ENCODE measurements around the gene TMEM91.

DNA sequence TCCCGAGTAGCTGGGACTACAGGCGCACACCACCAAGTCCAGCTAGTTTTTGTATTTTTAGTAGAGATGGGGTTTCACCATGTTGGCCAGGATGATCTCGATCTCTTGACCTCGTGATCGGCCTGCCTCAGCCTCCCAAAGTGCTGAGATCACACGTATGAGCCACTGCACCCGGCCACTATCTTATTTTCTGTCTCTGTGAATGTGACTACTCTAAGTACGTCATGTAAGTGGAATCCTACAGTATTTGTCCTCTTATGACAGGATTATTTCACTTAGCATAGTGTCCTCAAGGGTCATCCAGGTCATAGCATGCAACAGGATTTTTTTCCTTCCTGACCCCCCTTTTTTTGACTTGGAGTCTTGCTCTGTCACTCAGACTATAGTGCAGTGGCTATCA is 4.8 kb upstream of the TMEM91 start:
- TF ChIP-seq, protein P1, sequence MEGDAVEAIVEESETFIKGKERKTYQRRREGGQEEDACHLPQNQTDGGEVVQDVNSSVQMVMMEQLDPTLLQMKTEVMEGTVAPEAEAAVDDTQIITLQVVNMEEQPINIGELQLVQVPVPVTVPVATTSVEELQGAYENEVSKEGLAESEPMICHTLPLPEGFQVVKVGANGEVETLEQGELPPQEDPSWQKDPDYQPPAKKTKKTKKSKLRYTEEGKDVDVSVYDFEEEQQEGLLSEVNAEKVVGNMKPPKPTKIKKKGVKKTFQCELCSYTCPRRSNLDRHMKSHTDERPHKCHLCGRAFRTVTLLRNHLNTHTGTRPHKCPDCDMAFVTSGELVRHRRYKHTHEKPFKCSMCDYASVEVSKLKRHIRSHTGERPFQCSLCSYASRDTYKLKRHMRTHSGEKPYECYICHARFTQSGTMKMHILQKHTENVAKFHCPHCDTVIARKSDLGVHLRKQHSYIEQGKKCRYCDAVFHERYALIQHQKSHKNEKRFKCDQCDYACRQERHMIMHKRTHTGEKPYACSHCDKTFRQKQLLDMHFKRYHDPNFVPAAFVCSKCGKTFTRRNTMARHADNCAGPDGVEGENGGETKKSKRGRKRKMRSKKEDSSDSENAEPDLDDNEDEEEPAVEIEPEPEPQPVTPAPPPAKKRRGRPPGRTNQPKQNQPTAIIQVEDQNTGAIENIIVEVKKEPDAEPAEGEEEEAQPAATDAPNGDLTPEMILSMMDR (IDR thresholded peaks at IDR 0.05), result no peak
- no peak for TF ChIP-seq EZH2 (IDR thresholded peaks at IDR 0.05; ENCODE audit: borderline replicate concordance, insufficient read depth, low read depth, low read length, poor library complexity, severe bottlenecking)

Data from B cell (primary cell).